Measurements from ENCODE around the gene DLGAP1. TPM values are rescaled to one million over a fixed set of nuclear protein-coding genes. Genes with fewer than 3 reads are reported as not detected.

Gene DLGAP1
- total RNA-seq, 1 experiment from 2014 or later = 0.39 TPM

GRCh38 chr18:3493501-3494244 is 961.4 kb downstream of the DLGAP1 start:
- BruUV-seq (replicated peaks) = no TSS peak
- H3K27me3 ChIP-seq (ENCODE audit: insufficient read depth, low read length) = no peaks in the 10 kb centered on the region
- DNase-seq (ENCODE audit: low read depth, low spot score) (no peak), ATAC-seq (no peak)
- H4K20me1 ChIP-seq (ENCODE audit: insufficient read depth) = no peaks in the 10 kb centered on the region
- H3K9ac ChIP-seq (ENCODE audit: low read length) = no peak overlapping the region
- no peaks in the 10 kb centered on the region for H3K9me2 ChIP-seq (ENCODE audit: insufficient read depth)
- no peaks in the 10 kb centered on the region for H3K79me2 ChIP-seq (ENCODE audit: insufficient read depth, low read length)
- ChIA-PET POLR2A (no interaction called here), RAD21 (ENCODE audit: low non-redundant PET in 1 of 2, low total read pairs in 2 of 2, uncharacterized antibody in 2 of 2, unreplicated experiment in 2 of 2) (interaction anchor here in 1 of 2 experiments (0.7 kb wide), 1 partner anchor 100 kb away, joined by 5 read pairs; no protein-coding TSS in a partner anchor), CTCF (no interaction called here)
- H3K36me3 ChIP-seq (ENCODE audit: control insufficient read depth in 1 of 2, insufficient read depth in 2 of 2, low read length in 2 of 2) = no peaks in the 10 kb centered on the region
- intact Hi-C loops (cut with micrococcal nuclease) = loop anchor here (5.0 kb wide), 1 partner anchor 69 kb away; no protein-coding TSS in a partner anchor
- H3K27ac ChIP-seq (ENCODE audit: low read depth, low read length) = no peak overlapping the region
- H3K4me3 ChIP-seq (replicated peaks in 1 of 2; ENCODE audit: low read depth in 1 of 2, low read length in 2 of 2) = no peak overlapping the region
- H2AFZ ChIP-seq (ENCODE audit: low read depth, low read length, poor library complexity, severe bottlenecking) = no peak overlapping the region
- no peak overlapping the region for H3K4me2 ChIP-seq (ENCODE audit: low read length)
- H3K9me3 ChIP-seq (ENCODE audit: control insufficient read depth in 1 of 2, insufficient read depth in 1 of 2, low read depth in 1 of 2, low read length in 2 of 2) = no peaks in the 10 kb centered on the region
- H3K4me1 ChIP-seq (ENCODE audit: control insufficient read depth in 1 of 2, insufficient read depth in 2 of 2, low read length in 2 of 2) = peaks cover 0 to 13% of the 10 kb centered on the region in 2 experiments; a peak in 2 of 4 replicates
- TF ChIP-seq SIN3A (IDR thresholded peaks at IDR 0.05; ENCODE audit: low read depth) (no peak), JUND (IDR thresholded peaks at IDR 0.05) (no peak), SRF (IDR thresholded peaks at IDR 0.05; ENCODE audit: low read depth) (no peak)

GRCh38 chr18:3492721-3493120 is 962.4 kb downstream of the DLGAP1 start:
- H2AFZ ChIP-seq (ENCODE audit: low read depth, low read length, poor library complexity, severe bottlenecking) = no peak overlapping the region
- no peak overlapping the region for H3K27ac ChIP-seq (ENCODE audit: low read depth, low read length)
- H3K79me2 ChIP-seq (ENCODE audit: insufficient read depth, low read length) = no peaks in the 10 kb centered on the region
- TF ChIP-seq ZFX (IDR thresholded peaks at IDR 0.05) (no peak), EZH2phosphoT487 (IDR thresholded peaks at IDR 0.05; ENCODE audit: borderline replicate concordance) (no peak), SIN3A (IDR thresholded peaks at IDR 0.05; ENCODE audit: low read depth) (no peak), MAX (IDR thresholded peaks at IDR 0.05) (no peak), RAD21 (IDR thresholded peaks at IDR 0.05; ENCODE audit: low read depth) (no peak), POLR2AphosphoS5 (IDR thresholded peaks at IDR 0.05; ENCODE audit: low read depth, low read length) (no peak), EZH2 (IDR thresholded peaks at IDR 0.05) (no peak), ATF3 (IDR thresholded peaks at IDR 0.05) (no peak), YY1 (IDR thresholded peaks at IDR 0.05; ENCODE audit: extremely low read depth, insufficient replicate concordance, low read depth, low read length) (no peak), ELF1 (IDR thresholded peaks at IDR 0.05; ENCODE audit: borderline replicate concordance, low read depth) (no peak), ZBTB33 (IDR thresholded peaks at IDR 0.05; ENCODE audit: extremely low read depth, insufficient replicate concordance, low read length) (no peak)
- H3K36me3 ChIP-seq (ENCODE audit: control insufficient read depth in 1 of 2, insufficient read depth in 2 of 2, low read length in 2 of 2) = no peaks in the 10 kb centered on the region
- intact Hi-C loops (cut with micrococcal nuclease) = loop anchor here (5.0 kb wide), 1 partner anchor 70 kb away; no protein-coding TSS in a partner anchor
- H3K9ac ChIP-seq (ENCODE audit: low read length) = no peak overlapping the region
- no peak for ATAC-seq
- CTCF ChIA-PET = no interaction called here
- H3K4me1 ChIP-seq (ENCODE audit: control insufficient read depth in 1 of 2, insufficient read depth in 2 of 2, low read length in 2 of 2) = peaks cover 0 to 14% of the 10 kb centered on the region in 2 experiments; a peak in 2 of 4 replicates
- H4K20me1 ChIP-seq (ENCODE audit: insufficient read depth) = no peaks in the 10 kb centered on the region
- H3K4me2 ChIP-seq (ENCODE audit: low read length) = no peak overlapping the region
- BruUV-seq (replicated peaks) = no TSS peak
- RAD21 ChIA-PET (ENCODE audit: low non-redundant PET in 1 of 2, low total read pairs in 2 of 2, uncharacterized antibody in 2 of 2, unreplicated experiment in 2 of 2) = no interaction called here
- H3K9me3 ChIP-seq (ENCODE audit: control insufficient read depth in 1 of 2, insufficient read depth in 1 of 2, low read depth in 1 of 2, low read length in 2 of 2) = no peaks in the 10 kb centered on the region
- H3K4me3 ChIP-seq (replicated peaks in 1 of 2; ENCODE audit: low read depth in 1 of 2, low read length in 2 of 2) = no peak overlapping the region
- POLR2A ChIA-PET = no interaction called here
- DNase-seq (ENCODE audit: low read depth, low spot score) = no peak
- H3K9me2 ChIP-seq (ENCODE audit: insufficient read depth) = no peaks in the 10 kb centered on the region
- H3K27me3 ChIP-seq (ENCODE audit: insufficient read depth, low read length) = no peaks in the 10 kb centered on the region

All from HCT116 (cell line).